Epithelial cell of proximal tubule (primary cell): ENCODE measurements around the gene TMC5. TPM values are rescaled to one million over a fixed set of nuclear protein-coding genes. Genes with fewer than 3 reads are reported as not detected.

Source experiments
- DNase-seq: peaks from one replicate; pipeline ENCODE4 v3.0.0-alpha.2; 2011; ENCODE audit warnings: low read depth
- H3K4me3 ChIP-seq: 2 replicates; pipeline ENCODE4 v1.5.1; 2011; ENCODE audit warnings: low read depth, mild to moderate bottlenecking, low read length
- total RNA-seq: library from RNA; depleted of rRNA; stranded (reverse); fragments of >200 nt; gene quantifications from 2 replicates; pipeline ENCODE4 v1.2.3, GENCODE V29; 2015
- TF ChIP-seq, protein P1 (sequence below): conservative IDR thresholded peaks from 2 replicates; pipeline ENCODE4 v1.5.1; 2012; ENCODE audit warnings: low read depth, mild to moderate bottlenecking, low read length

TMC5 gene
- total RNA-seq, 1 donor from 2014 or later: 0.35 TPM

DNA sequence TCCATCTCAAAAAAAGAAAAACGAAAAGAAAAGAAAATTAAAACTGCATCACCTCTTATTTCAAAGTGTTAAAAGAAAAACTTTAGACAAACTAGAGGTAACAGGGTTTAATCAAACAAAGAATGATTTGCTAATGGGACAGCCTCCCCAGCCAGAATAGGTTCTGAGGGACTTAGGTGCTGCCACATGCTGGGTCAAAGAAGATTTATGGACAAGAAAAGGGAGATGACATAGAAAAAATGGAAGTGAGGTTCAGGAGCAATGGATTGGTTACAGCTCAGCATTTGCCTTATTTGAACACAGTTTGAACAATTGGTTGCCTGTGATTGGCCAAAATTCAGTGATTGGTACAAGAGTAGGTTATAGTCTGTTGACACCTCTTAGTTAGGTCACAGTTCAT is 21.1 kb downstream of the TMC5 start:
- H3K4me3 ChIP-seq: no peak overlapping the region
- TF ChIP-seq, protein P1, sequence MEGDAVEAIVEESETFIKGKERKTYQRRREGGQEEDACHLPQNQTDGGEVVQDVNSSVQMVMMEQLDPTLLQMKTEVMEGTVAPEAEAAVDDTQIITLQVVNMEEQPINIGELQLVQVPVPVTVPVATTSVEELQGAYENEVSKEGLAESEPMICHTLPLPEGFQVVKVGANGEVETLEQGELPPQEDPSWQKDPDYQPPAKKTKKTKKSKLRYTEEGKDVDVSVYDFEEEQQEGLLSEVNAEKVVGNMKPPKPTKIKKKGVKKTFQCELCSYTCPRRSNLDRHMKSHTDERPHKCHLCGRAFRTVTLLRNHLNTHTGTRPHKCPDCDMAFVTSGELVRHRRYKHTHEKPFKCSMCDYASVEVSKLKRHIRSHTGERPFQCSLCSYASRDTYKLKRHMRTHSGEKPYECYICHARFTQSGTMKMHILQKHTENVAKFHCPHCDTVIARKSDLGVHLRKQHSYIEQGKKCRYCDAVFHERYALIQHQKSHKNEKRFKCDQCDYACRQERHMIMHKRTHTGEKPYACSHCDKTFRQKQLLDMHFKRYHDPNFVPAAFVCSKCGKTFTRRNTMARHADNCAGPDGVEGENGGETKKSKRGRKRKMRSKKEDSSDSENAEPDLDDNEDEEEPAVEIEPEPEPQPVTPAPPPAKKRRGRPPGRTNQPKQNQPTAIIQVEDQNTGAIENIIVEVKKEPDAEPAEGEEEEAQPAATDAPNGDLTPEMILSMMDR: no peak
- DNase-seq: no peak

DNA sequence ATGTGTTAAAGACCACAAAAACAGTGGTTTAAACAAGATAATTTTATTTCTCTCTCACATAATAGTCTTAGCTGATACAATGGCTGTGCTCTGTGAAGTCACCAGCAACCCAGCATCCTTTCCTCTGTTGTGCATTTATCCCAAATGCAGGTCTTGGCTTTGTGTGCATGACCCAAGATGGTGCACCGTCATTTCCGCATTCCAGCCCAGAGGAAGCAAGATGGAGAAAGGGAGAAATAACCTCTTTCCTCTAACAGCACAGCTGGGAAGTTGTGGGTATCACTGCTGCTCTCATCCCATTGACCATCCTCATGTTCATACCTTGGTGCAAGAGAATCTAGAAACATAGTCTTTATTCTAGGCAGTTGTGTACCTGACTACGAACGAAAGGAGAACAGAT is 21.8 kb downstream of the TMC5 start:
- TF ChIP-seq, protein P1: no peak

DNA sequence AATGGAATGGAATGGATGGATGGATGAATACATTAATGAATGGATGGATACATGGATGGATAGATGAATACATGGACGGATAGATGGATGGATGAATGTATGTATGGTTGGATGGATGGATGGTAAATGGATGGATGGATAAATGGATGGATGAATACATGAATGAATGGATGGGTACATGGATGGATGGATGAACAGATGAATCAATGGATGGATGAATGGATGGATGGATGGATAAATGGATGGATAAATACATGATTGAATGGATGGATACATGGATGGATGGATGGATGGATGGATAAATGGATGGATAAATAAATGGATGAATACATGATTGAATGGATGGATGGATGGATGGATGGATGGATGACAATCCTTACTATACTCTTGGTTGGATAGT is 26.0 kb downstream of the TMC5 start:
- no peak for DNase-seq
- TF ChIP-seq, protein P1: no peak

More for the DNA sequence above, 21.8 kb downstream of the TMC5 start:
- no peak overlapping the region for H3K4me3 ChIP-seq
- DNase-seq: no peak

DNA sequence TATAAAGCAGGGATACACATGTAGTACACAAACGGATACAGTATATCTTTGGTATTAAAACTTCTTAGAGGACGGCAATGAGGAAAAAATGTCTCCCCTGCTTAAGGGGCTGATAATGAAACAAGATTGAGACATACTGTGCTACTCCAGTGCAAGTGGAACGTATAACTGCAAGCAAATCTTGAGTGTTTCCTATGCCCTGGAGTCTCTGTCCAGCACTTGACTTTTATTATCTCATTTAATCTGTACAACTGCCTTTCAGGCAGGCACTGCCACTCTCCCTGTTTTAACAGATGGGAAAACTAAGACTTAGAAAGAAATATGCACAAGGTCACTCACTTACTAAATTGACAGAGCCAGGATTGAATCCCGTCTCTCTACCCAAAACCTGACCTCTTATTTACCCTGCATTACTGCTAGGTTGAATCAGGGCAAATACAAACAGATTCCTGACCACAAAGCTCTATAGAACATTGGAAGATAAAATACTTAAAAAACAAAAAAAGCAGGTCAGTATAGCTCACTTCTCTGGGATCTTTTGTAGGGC is 28.7 kb downstream of the TMC5 start:
- TF ChIP-seq, protein P1: no peak
- H3K4me3 ChIP-seq: no peak overlapping the region
- no peak for DNase-seq

More for the DNA sequence above, 26.0 kb downstream of the TMC5 start:
- H3K4me3 ChIP-seq: no peak overlapping the region

DNA sequence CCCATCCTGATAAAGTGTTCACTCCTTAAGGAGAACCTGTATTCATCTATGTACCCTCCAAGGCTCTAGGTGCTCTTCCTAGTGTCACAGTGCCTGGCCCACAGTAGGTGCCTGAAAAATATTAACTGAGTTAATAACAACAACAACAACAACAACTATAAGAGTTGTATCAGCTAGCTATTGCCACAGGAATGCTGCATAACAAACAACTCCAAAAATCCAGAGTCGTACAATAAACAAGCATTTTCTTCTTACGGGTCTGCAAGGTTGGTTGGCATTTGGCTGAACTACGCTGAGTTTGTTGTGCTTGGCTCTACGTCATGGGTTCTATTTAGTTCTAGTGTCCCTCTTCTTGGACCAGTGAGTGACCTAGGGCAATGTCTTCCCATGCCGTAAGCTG is 29.2 kb downstream of the TMC5 start:
- TF ChIP-seq, protein P1: no peak
- no peak for DNase-seq
- H3K4me3 ChIP-seq: no peak overlapping the region

DNA sequence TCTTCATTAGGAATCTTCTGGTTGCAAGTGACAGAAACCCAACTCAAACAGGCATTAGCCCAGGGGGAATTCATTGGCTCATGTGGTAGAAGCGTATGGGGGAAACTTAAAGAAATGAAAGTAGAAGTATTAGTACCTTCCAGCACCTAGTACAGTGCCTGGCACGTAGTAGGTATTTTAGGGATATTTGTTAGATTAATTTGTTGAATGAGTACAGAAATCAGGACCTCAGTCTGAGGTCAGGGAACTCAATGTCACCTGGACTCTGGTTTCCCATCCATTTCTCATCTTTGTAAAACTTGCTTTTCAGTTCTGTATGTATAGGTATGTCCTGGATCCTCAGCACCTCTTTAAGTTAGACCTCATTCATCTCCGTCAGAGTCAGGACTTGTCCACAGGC is 32.5 kb downstream of the TMC5 start:
- TF ChIP-seq, protein P1: no peak
- H3K4me3 ChIP-seq: no peak overlapping the region
- DNase-seq: no peak

DNA sequence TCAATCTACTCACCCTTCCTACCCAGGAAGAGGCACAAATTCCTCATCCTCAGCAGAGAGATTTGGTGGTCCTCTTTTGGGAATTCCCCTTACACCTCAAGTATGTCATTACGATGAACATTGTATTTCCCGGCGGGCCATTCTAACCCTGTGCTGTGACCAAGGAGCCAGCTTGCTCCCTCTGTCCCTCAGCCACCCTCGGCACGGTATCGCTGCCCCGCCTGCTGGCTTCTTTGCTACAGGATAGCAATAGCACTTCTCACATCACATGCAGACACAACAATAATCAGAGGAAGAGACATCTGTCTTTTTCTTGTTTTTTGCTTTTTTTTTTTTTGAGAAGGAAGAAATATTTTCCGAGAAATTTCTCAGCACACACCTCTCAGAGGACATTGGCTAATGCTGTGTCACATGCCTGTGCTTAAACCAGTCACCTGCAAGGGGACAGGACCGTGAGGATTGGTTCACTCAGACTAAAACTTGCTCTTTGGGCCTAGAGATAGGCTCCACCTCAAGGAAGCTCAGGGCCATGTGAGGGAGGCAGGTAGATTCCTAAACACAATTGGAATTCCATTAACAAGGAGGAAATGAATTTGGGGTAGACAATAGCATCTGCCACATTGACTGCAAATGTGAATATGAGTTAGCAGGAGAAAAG is 41.2 kb downstream of the TMC5 start:
- no peak overlapping the region for H3K4me3 ChIP-seq
- DNase-seq: no peak
- TF ChIP-seq, protein P1: no peak
